Measurements from ENCODE around the gene TMEM183A. TPM values are rescaled to one million over a fixed set of nuclear protein-coding genes. Genes with fewer than 3 reads are reported as not detected.

Gene TMEM183A
- polyA plus RNA-seq, 1 of the 3 experiments (the other 2 are of a cell fraction) = 47.9 TPM

GRCh38 chr1:203058676-203058935 is 51.4 kb downstream of the TMEM183A start:
- Histone ChIP-seq H3F3A (replicated peaks; ENCODE audit: insufficient read depth) (no peaks in the 10 kb centered on the region), H3K27me3 (ENCODE audit: insufficient read depth) (no peaks in the 10 kb centered on the region), H3K4me2 (no peak overlapping the region), H3K36me3 (replicated peaks in 1 of 2; ENCODE audit: control insufficient read depth in 1 of 2, insufficient read depth in 2 of 2, low read length in 1 of 2) (no peaks in the 10 kb centered on the region), H3K79me2 (ENCODE audit: insufficient read depth) (no peaks in the 10 kb centered on the region), H3K9me2 (no peaks in the 10 kb centered on the region), H3K9me3 (no peaks in the 10 kb centered on the region), H3K9ac (no peak overlapping the region), H3K4me1 (ENCODE audit: control insufficient read depth in 1 of 2, insufficient read depth in 2 of 2, low read depth in 1 of 2, low read length in 1 of 2) (peaks cover 0 to 26% of the 10 kb centered on the region in 2 experiments; a peak in 1 of 4 replicates), H3K27ac (ENCODE audit: low read depth in 2 of 2, low read length in 1 of 2) (no peak overlapping the region), H3K4me3 (ENCODE audit: low read depth in 2 of 2, low read length in 1 of 2) (no peak overlapping the region), H2AFZ (ENCODE audit: low read depth) (no peak overlapping the region), H4K20me1 (ENCODE audit: insufficient read depth) (no peaks in the 10 kb centered on the region)
- no peak for DNase-seq
- CTCF ChIA-PET = interaction anchor here (1.5 to 13.2 kb wide), 4 partner anchors 17 to 209 kb away, joined by 10 to 131 read pairs (median 11); no protein-coding TSS in a partner anchor
- no CpG with 5 or more reads among the region's 1 CpG for WGBS (ENCODE audit: low lambda C conversion rate)
- TF ChIP-seq POLR2AphosphoS5 (IDR thresholded peaks at IDR 0.05; ENCODE audit: low read depth, low read length) (no peak), FOSL2 (IDR thresholded peaks at IDR 0.05; ENCODE audit: borderline replicate concordance, low read depth) (no peak), CHD2 (IDR thresholded peaks at IDR 0.05; ENCODE audit: low read length, partially characterized antibody) (no peak), USF1 (IDR thresholded peaks at IDR 0.05; ENCODE audit: borderline replicate concordance, low read depth) (no peak), CTCF (IDR thresholded peaks at IDR 0.05) (no peak), FOXM1 (IDR thresholded peaks at IDR 0.05; ENCODE audit: low read depth) (no peak), GABPA (IDR thresholded peaks at IDR 0.05; ENCODE audit: low read depth) (no peak), TAF1 (IDR thresholded peaks at IDR 0.05; ENCODE audit: borderline replicate concordance, low read depth, low read length) (no peak), REST (IDR thresholded peaks at IDR 0.05; ENCODE audit: low read depth, low read length) (no peak), TEAD4 (IDR thresholded peaks at IDR 0.05; ENCODE audit: borderline replicate concordance, insufficient read depth) (no peak), NFIC (IDR thresholded peaks at IDR 0.05; ENCODE audit: borderline replicate concordance) (no peak), MXI1 (IDR thresholded peaks at IDR 0.05; ENCODE audit: low read depth, low read length) (no peak), PBX3 (IDR thresholded peaks at IDR 0.05) (no peak), RXRA (IDR thresholded peaks at IDR 0.05; ENCODE audit: borderline replicate concordance, low read depth) (no peak), EP300 (IDR thresholded peaks at IDR 0.05; ENCODE audit: borderline replicate concordance in 1 of 2, low read depth in 1 of 2, low read length in 1 of 2) (no peak), SMC3 (IDR thresholded peaks at IDR 0.05; ENCODE audit: low read depth, low read length) (no peak)
- POLR2A ChIA-PET = no interaction called here

Measured in SK-N-SH (cell line).